ENCODE measurements around the gene CLEC7A.

Gene CLEC7A

DNA sequence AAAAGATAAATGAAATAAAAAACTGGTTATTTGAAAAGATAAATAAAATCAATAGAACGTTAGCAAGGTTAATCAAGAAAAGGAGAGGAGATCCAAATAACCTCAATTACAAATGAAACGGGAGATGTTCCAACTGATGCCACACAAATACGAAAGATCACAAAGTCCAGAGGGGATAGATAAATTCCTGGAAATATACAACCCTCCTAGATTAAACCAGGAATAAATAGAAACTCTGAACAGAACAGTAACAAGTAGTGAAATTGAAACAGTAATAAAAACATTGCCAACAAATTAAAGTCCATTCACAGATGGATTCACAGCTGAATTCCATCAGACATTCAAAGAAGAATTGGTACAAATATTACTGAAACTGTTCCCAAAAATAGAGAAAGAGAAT is 43.6 kb downstream of the CLEC7A start:
- no peak for TF ChIP-seq FOXP2 (optimal IDR thresholded peaks at IDR 0.05; ENCODE audit: borderline replicate concordance, extremely low read depth, extremely low read length, insufficient read depth)
- no peak for TF ChIP-seq POLR2AphosphoS5 (IDR thresholded peaks at IDR 0.05; ENCODE audit: low read depth, low read length)
- TF ChIP-seq SIN3A (IDR thresholded peaks at IDR 0.05; ENCODE audit: borderline replicate concordance, insufficient read depth, low read length): no peak
- TF ChIP-seq, protein P1, sequence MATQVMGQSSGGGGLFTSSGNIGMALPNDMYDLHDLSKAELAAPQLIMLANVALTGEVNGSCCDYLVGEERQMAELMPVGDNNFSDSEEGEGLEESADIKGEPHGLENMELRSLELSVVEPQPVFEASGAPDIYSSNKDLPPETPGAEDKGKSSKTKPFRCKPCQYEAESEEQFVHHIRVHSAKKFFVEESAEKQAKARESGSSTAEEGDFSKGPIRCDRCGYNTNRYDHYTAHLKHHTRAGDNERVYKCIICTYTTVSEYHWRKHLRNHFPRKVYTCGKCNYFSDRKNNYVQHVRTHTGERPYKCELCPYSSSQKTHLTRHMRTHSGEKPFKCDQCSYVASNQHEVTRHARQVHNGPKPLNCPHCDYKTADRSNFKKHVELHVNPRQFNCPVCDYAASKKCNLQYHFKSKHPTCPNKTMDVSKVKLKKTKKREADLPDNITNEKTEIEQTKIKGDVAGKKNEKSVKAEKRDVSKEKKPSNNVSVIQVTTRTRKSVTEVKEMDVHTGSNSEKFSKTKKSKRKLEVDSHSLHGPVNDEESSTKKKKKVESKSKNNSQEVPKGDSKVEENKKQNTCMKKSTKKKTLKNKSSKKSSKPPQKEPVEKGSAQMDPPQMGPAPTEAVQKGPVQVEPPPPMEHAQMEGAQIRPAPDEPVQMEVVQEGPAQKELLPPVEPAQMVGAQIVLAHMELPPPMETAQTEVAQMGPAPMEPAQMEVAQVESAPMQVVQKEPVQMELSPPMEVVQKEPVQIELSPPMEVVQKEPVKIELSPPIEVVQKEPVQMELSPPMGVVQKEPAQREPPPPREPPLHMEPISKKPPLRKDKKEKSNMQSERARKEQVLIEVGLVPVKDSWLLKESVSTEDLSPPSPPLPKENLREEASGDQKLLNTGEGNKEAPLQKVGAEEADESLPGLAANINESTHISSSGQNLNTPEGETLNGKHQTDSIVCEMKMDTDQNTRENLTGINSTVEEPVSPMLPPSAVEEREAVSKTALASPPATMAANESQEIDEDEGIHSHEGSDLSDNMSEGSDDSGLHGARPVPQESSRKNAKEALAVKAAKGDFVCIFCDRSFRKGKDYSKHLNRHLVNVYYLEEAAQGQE (IDR thresholded peaks at IDR 0.05; ENCODE audit: insufficient read depth in 1 of 2, low read depth in 2 of 2, low read length in 2 of 2): no peak
- TF ChIP-seq TAF1 (IDR thresholded peaks at IDR 0.05; ENCODE audit: borderline replicate concordance, insufficient read depth, low read length): no peak

DNA sequence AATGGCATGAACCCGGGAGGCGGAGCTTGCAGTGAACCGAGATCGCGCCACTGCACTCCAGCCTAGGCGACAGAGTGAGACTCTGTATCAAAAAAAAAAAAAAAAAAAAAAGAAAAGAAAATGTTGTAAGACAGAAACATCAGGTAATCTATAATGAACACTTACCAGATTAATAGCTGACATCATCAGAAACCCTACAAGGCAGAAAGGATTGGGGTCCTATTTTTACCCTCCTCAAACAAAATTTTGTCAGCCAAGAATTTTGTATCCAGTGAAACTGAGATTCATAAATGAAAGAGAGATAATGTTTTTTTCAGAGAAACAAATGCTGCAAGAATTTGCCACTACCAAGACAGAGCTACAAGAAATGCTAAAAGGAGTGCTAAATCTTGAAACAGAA is 45.3 kb downstream of the CLEC7A start:
- TF ChIP-seq, protein P1 (IDR thresholded peaks at IDR 0.05; ENCODE audit: insufficient read depth in 1 of 2, low read depth in 2 of 2, low read length in 2 of 2): no peak
- no peak for TF ChIP-seq FOXP2 (optimal IDR thresholded peaks at IDR 0.05; ENCODE audit: borderline replicate concordance, extremely low read depth, extremely low read length, insufficient read depth)
- TF ChIP-seq TAF1 (IDR thresholded peaks at IDR 0.05; ENCODE audit: borderline replicate concordance, insufficient read depth, low read length): no peak
- TF ChIP-seq SIN3A (IDR thresholded peaks at IDR 0.05; ENCODE audit: borderline replicate concordance, insufficient read depth, low read length): no peak
- TF ChIP-seq POLR2AphosphoS5 (IDR thresholded peaks at IDR 0.05; ENCODE audit: low read depth, low read length): no peak

DNA sequence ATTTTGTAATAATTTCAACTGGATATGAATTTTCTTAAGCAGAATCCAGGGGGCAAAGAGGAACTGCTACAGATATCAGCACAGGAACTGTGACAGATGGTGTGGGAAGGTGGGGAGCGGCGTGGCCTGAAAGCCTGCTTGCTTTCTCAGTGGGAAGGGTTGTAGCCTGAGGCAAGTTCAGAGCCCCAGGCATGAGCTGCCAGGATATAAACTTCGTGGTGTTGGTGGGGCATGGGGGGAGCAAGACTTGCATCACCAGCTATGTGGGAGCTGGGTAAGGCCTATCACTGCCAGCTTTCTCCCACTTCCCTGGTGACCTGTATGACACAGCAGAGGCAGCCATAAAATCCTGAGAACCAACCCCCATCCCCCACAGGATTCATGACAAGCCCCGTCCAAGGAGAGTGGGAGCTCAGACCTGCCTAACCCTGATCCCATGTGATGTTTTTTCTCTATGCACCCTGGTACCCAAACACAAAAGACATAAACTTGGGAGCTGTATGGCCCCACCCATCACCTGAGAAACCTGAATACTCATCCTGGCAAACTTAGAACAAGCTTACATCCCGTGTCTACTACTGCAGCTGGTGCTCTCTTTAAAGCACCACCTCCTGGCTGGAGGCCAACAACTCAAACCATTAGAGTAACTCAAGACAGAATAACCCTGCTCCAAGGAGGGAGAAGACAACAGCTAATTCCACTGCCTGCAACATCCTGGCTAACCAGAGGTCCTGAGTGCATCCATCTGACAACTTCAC is 47.7 kb downstream of the CLEC7A start:
- TF ChIP-seq POLR2AphosphoS5 (IDR thresholded peaks at IDR 0.05; ENCODE audit: low read depth, low read length): no peak
- no peak for TF ChIP-seq TAF1 (IDR thresholded peaks at IDR 0.05; ENCODE audit: borderline replicate concordance, insufficient read depth, low read length)
- TF ChIP-seq SIN3A (IDR thresholded peaks at IDR 0.05; ENCODE audit: borderline replicate concordance, insufficient read depth, low read length): no peak
- TF ChIP-seq, protein P1 (IDR thresholded peaks at IDR 0.05; ENCODE audit: insufficient read depth in 1 of 2, low read depth in 2 of 2, low read length in 2 of 2): no peak
- TF ChIP-seq FOXP2 (optimal IDR thresholded peaks at IDR 0.05; ENCODE audit: borderline replicate concordance, extremely low read depth, extremely low read length, insufficient read depth): no peak

DNA sequence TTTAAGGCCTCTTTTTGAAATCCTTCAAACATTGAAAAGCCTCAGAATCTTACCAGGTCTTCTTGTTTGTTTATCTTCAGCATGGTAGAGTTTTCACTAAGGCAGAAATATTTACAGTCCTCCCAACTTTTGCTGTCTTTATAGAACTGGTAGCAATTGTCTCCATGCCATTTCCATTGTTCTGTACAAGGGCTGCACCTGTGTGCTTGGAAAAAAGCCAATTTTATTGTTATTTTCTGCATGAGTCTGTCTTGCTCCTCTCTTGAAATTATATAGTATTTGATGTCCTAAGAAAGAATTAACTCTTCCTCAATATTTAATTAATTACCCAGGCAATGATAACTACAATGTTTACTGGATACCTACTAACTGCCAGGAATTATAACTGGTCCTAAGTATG is 54.5 kb downstream of the CLEC7A start:
- TF ChIP-seq, protein P1 (IDR thresholded peaks at IDR 0.05; ENCODE audit: insufficient read depth in 1 of 2, low read depth in 2 of 2, low read length in 2 of 2): no peak
- TF ChIP-seq POLR2AphosphoS5 (IDR thresholded peaks at IDR 0.05; ENCODE audit: low read depth, low read length): no peak
- TF ChIP-seq FOXP2 (optimal IDR thresholded peaks at IDR 0.05; ENCODE audit: borderline replicate concordance, extremely low read depth, extremely low read length, insufficient read depth): no peak
- no peak for TF ChIP-seq SIN3A (IDR thresholded peaks at IDR 0.05; ENCODE audit: borderline replicate concordance, insufficient read depth, low read length)
- no peak for TF ChIP-seq TAF1 (IDR thresholded peaks at IDR 0.05; ENCODE audit: borderline replicate concordance, insufficient read depth, low read length)

Data from PFSK-1 (cell line).